Spleen (tissue), 7 donors: ENCODE results near the gene CRYAA.
"Not testable (repeated sequence)": the region's sequence is repeated elsewhere in the genome, so short reads cannot be mapped to it uniquely, and the experiment has no call there.

ENCODE experiments used
- CTCF ChIP-seq, 11 experiments: fragments of 200-600 bp in 7 of 11; fragments of 450-650 bp in 4 of 11; sonication (generic) in 4 of 11; IDR thresholded peaks in 8 of 11; conservative IDR thresholded peaks in 3 of 11; 1 replicate in 7 of 11; 2 replicates in 4 of 11; pipeline versions ENCODE4 v1.4.0 to v1.8.0; 2016 to 2021; ENCODE audit warnings: antibody characterized with exemption in 11 of 11, inconsistent platforms in 4 of 11, mild to moderate bottlenecking in 1 of 11
- POLR2A ChIP-seq, 3 donors: fragments of 450-650 bp; IDR thresholded peaks; one replicate each; pipeline ENCODE4 v1.5.1; 2017; ENCODE audit warnings: antibody characterized with exemption in 3 of 3, mild to moderate bottlenecking in 1 of 3
- POLR2AphosphoS5 ChIP-seq, 3 donors: sonication (generic); formaldehyde crosslinking; IDR thresholded peaks; one replicate each; pipeline ENCODE4 v1.5.1; 2017; ENCODE audit warnings: antibody characterized with exemption in 3 of 3
- donor health status: DM: no; HTN: no; CAD: no; lungs with moderate emphysema.
- donor health status: DM: no; HTN: no; CAD: no.
- donor health status: DM: no; HTN: no; CAD: no.

DNA sequence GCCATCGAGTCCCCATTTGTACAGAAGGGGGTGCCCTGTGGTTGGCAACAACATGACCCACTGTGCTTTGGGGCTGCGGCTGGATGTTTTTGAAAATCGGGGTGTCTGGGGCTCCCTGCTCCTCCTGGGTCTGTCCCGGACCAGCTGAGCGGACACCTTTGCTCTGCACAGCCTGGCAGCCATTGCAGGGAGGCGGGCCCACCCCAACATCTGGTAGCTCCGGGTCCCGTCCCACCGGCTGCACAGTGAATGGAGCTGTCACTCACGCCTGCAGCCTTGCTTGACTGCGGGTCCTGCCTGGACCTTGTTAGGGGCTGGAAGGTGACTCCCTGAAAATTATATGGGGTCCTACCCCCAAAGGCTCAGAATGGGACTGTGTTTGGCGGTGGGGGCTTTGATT lies 5.1 kb downstream of the CRYAA start:
- TF ChIP-seq POLR2A (IDR thresholded peaks at IDR 0.05); CTCF (IDR thresholded peaks at IDR 0.05 in 8 of 11, conservative IDR thresholded peaks at IDR 0.05 in 3 of 11); POLR2AphosphoS5 (IDR thresholded peaks at IDR 0.05): not testable (repeated sequence)
